K562 (cell line): ENCODE results near the gene ADRA1B.

Experiments
- DIDO1 ChIP-seq: fragments of 450-650 bp; IDR thresholded peaks from 2 replicates; pipeline ENCODE4 v1.6.1; 2016; ENCODE audit warnings: low read depth, missing biosample characterization, missing genetic modification characterization
- TF ChIP-seq, protein P1 (sequence below): fragments of 250-450 bp; sonication (Bioruptor Pico); IDR thresholded peaks from 2 replicates; pipeline ENCODE4 v1.5.0; 2021; ENCODE audit warnings: mild to moderate bottlenecking, moderate library complexity
- TF ChIP-seq, protein P2 (sequence below), 3 experiments: IDR thresholded peaks in 2 of 3; conservative IDR thresholded peaks in 1 of 3; 2 replicates each; pipeline ENCODE4 v1.5.1; 2011 to 2012; ENCODE audit warnings: low read length in 3 of 3, mild to moderate bottlenecking in 3 of 3, control low read depth in 2 of 3, improper control_type of control experiment in 1 of 3, inconsistent platforms in 1 of 3, low read depth in 1 of 3, mixed read lengths in 1 of 3, moderate library complexity in 1 of 3; ENCODE audit not compliant: insufficient read depth in 2 of 3
- TF ChIP-seq, protein P3 (sequence below): sonication (generic); formaldehyde crosslinking; IDR thresholded peaks from 2 replicates; pipeline ENCODE4 v1.8.0; 2023; ENCODE audit warnings: mild to moderate bottlenecking, missing genetic modification reagents

DNA sequence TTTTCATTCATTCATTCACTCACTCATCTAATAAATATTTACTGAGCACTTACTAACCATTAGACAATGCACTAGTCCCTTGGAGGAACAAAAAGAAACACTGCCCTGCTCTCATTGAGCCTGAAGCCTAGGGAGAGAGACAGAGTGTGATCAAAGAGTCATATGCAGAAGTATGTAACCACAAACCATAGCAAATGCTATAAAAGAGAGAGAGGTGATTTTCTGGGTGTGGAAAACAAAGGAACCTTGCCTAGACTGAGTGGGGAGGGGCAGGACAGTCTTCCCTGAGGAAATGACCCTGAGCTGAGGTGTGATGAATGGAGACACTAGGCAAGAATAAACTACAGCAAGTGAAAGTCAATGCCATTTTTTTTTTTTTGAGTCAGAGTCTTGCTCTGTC is 10.8 kb upstream of the ADRA1B start:
- TF ChIP-seq DIDO1 (tag): no peak
- TF ChIP-seq, protein P1, sequence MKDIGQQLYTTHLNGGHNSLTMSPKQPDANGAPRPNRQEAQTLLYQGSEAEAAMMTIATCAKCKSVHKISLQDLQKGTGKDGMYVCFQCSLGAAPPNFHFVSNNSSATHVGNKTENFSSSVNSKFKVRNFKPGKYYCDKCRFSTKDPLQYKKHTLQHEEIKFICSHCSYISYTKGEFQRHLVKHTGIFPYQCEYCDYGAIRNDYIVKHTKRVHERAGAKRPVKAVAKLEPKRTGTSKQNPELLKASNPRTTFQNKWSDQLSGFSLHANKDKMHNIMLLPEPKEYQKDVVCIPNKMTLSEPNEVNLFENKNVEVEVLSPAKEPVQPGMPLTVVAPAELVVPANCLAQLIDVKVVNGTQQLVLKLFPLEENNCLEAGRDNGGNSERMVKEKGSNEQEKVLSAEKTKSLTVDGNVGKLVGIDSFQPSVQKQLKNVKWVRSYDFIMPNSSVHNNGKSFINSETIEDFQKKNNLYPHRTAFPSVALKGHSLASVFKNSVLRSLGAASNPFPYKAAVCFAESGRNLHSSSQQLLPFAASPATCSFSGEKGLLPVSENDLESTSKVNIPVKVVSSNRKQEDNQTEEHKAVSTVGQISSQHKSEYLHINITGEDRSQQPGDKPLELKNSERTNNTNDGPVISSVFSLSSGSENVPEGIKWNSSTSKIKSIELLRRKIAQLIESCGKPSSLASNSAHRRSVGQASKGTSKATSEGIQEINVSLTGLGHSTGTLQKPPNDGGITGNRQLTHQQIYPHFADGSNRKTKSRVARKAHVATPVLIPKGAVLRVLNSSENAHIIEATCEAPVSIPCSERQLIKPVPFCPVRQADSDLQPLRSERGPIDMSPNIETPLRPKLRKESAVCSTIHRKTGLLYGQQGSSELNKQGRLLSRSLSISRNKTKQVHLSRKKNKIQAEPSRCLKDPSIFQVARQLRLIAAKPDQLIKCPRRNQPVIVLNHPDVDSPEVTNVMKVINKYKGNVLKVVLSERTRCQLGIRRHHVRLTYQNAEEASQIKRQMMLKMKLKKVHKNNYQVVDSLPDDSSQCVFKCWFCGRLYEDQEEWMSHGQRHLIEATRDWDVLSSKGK: no peak
- TF ChIP-seq, protein P2, sequence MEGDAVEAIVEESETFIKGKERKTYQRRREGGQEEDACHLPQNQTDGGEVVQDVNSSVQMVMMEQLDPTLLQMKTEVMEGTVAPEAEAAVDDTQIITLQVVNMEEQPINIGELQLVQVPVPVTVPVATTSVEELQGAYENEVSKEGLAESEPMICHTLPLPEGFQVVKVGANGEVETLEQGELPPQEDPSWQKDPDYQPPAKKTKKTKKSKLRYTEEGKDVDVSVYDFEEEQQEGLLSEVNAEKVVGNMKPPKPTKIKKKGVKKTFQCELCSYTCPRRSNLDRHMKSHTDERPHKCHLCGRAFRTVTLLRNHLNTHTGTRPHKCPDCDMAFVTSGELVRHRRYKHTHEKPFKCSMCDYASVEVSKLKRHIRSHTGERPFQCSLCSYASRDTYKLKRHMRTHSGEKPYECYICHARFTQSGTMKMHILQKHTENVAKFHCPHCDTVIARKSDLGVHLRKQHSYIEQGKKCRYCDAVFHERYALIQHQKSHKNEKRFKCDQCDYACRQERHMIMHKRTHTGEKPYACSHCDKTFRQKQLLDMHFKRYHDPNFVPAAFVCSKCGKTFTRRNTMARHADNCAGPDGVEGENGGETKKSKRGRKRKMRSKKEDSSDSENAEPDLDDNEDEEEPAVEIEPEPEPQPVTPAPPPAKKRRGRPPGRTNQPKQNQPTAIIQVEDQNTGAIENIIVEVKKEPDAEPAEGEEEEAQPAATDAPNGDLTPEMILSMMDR (IDR thresholded peaks at IDR 0.05 in 2 of 3, conservative IDR thresholded peaks at IDR 0.05 in 1 of 3; ENCODE audit: insufficient read depth in 2 of 3, low read depth in 1 of 3, low read length in 3 of 3): no peak
- TF ChIP-seq, protein P3, sequence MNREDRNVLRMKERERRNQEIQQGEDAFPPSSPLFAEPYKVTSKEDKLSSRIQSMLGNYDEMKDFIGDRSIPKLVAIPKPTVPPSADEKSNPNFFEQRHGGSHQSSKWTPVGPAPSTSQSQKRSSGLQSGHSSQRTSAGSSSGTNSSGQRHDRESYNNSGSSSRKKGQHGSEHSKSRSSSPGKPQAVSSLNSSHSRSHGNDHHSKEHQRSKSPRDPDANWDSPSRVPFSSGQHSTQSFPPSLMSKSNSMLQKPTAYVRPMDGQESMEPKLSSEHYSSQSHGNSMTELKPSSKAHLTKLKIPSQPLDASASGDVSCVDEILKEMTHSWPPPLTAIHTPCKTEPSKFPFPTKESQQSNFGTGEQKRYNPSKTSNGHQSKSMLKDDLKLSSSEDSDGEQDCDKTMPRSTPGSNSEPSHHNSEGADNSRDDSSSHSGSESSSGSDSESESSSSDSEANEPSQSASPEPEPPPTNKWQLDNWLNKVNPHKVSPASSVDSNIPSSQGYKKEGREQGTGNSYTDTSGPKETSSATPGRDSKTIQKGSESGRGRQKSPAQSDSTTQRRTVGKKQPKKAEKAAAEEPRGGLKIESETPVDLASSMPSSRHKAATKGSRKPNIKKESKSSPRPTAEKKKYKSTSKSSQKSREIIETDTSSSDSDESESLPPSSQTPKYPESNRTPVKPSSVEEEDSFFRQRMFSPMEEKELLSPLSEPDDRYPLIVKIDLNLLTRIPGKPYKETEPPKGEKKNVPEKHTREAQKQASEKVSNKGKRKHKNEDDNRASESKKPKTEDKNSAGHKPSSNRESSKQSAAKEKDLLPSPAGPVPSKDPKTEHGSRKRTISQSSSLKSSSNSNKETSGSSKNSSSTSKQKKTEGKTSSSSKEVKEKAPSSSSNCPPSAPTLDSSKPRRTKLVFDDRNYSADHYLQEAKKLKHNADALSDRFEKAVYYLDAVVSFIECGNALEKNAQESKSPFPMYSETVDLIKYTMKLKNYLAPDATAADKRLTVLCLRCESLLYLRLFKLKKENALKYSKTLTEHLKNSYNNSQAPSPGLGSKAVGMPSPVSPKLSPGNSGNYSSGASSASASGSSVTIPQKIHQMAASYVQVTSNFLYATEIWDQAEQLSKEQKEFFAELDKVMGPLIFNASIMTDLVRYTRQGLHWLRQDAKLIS (CRISPR knock-in tag): no peak
